Right lobe of liver (tissue), 4 donors: ENCODE results near the gene OPCML.

Experiments
- CTCF ChIP-seq, 4 donors: fragments of 200-600 bp in 3 of 4; fragments of 450-650 bp in 1 of 4; IDR thresholded peaks; one replicate each; pipeline versions ENCODE4 v1.5.1 to v1.8.0; 2016 to 2022; ENCODE audit warnings: antibody characterized with exemption in 4 of 4, mild to moderate bottlenecking in 2 of 4
- POLR2A ChIP-seq: fragments of 450-650 bp; IDR thresholded peaks from one replicate; pipeline ENCODE4 v1.6.1; 2017; ENCODE audit warnings: antibody characterized with exemption, mild to moderate bottlenecking
- donor health status: DM: no; HTN: no; CAD: no.
- donor health status: DM: no; HTN: no; CAD: no.
- donor health status: DM: no; HTN: yes; CAD: no.

GRCh38 chr11:133204158-133204557 is 328.1 kb downstream of the OPCML start:
- no peak for TF ChIP-seq CTCF (IDR thresholded peaks at IDR 0.05)
- TF ChIP-seq POLR2A: no peak
